HK-2 (cell line): Measurements from ENCODE around the gene ZSCAN21.
"Not testable (repeated sequence)": the region's sequence is repeated elsewhere in the genome, so short reads cannot be mapped to it uniquely, and the experiment has no call there.

Experiments
- DNase-seq: peaks from one replicate; pipeline ENCODE4 v3.0.0-alpha.2; 2018; ENCODE audit not compliant: unreplicated experiment

The ZSCAN21 gene

DNA sequence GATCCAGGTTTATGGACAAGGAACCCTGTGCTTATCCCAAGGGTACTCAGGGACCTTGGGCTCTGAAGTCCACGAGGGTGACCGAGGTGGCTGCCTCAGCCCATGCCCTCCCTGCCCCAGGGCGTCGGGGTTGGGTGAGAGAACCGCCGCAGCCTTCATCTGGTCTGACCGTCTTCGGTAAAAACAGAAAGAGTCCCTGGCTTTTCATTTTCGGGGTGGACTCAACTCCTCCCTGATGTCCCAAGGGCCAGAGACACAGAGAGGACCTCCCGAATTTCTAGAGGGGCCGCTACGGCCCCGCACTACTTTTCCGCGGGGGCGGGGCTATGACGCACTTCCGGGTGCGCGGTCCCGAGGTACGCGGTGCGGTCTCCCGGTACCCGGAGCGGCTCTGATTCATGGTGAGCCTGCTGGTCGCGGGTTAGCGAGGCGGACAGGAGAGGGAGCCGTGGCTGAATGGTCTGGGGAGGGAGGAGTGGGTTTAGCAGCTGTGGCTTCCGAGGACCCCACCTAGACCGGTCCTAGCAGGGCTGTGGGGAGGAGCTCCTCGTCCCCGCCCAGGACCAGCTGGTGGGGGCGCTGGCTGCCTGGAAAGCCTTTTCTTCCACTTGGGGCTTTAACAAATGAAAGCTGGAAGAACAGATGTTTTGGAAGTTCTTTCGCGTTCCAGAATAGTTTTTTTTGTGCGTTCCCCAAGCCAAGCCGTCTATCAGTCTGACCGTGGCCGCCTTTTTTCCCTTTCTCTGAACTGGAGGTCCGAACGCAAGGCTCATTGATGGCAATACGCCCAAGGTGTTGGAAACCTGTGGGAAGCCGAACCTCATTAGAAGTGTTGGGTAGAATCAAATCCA, at the start of gene ZSCAN21:
ZSCAN21 (plus strand) TSS at position 334 of the 851 bp plus-strand sequence. CDS start 7,233 bp downstream, outside the sequence.
- peak; percentile 86 for DNase-seq

- DNase-seq: no peak
These were observed 49.3 kb upstream of the ZSCAN21 start for GRCh38 chr7:100000239-100000638.

- no peak for DNase-seq
These were observed 45.6 kb upstream of the ZSCAN21 start for GRCh38 chr7:100003711-100004661.

- no peak for DNase-seq
These were observed 41.7 kb upstream of the ZSCAN21 start for GRCh38 chr7:100007887-100008286.

DNA sequence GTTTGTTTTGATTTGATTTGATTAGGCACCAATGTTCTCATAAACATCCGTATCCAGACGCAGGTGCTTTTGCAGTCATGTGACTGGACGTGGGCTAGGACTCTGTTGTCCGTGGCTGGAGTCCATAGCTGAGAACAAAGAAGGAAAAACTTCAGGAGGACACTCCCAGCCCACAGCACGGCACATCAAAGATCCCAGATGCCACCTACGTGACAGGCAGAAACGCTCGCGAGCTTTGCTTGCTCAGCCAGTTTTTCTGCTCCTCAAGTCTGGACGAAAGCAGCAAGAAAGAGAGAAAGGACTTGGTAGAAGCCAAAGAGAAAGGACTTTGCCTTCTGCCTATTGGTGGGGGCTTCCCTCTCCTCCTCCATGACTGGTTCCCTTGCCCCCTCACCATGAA, 41.0 kb upstream of the ZSCAN21 start:
- DNase-seq: no peak

DNA sequence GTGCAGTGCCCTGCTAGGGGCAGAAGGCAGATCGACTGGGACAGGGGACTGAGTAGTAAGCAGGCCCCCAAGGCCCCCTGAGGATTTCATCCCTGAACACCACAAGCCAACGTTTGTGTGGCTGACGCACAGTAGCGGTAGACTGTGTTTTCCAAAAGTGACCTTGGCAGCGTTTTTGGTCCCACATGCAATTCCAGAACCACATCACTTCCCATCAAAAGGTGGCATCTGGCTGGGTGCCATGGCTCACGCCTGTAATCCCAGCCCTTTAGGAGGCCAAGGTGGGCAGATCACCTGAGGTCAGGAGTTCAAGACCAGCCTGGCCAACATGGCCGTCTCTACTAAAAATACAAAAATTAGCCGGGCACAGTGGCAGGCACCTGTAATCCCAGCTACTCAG, 39.6 kb upstream of the ZSCAN21 start:
- DNase-seq: not testable (repeated sequence)

GRCh38 chr7:100010901-100011300, 38.7 kb upstream of the ZSCAN21 start:
- DNase-seq: no peak

- no peak for DNase-seq
These were observed 38.1 kb upstream of the ZSCAN21 start for GRCh38 chr7:100011516-100011915.

DNA sequence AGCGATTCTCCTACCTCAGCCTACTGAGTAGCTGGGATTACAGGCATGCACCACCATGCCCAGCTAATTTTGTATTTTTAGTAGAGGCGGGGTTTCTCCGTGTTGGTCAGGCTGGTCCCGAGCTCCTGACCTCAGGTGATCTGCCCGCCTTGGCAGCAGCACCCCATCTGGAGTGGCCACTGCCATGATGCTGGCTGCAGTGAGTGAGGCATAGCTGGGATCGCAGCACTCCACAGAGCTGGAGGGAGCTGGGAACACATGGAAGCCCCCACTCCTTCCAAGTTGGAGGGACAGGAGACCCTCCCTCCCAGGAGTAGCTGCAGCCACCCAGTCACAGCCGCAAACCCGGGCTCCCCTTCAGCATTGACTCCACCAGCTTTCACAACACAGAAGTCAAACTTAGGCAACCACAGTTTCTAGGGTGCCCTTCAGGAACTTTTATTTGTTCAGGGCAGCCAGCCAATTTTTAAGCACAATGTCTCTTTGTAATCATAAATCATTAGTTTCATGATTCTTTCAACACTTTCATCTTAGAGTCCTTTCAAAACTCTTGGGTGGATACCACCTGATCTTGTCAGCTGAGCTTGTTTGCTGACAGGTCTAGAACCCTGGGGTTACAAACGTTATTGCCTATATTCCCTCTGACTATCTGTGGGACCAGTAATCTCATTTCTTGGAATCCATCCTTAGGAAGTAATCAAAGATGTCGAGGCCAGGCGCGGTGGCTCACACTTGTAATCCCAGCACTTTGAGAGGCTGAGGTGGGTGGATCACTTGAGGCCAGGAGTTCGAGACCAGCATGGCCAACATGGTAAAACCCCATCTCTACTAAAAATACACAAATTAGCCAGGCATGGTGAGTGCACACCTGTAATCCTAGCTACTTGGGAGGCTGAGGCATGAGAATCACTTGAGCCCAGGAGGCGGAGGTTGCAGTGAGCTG, 36.9 kb upstream of the ZSCAN21 start:
- not testable (repeated sequence) for DNase-seq

DNA sequence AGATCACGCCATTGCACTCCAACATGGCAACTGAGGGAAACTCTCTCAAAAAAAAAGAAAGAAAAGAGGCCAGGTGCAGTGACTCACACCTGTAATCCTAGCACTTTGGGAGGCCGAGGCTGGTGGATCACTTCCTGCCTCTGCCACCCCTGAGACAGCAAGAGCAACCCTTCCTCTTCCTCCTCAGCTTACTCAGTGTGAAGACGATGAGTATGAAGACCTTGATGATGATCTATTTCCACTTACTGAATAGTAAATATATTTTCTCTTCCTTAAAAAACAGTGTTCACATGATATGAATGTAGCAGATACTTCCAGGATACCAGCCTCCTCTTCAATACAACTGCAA, 36.3 kb upstream of the ZSCAN21 start:
- DNase-seq: peak; percentile 28

DNA sequence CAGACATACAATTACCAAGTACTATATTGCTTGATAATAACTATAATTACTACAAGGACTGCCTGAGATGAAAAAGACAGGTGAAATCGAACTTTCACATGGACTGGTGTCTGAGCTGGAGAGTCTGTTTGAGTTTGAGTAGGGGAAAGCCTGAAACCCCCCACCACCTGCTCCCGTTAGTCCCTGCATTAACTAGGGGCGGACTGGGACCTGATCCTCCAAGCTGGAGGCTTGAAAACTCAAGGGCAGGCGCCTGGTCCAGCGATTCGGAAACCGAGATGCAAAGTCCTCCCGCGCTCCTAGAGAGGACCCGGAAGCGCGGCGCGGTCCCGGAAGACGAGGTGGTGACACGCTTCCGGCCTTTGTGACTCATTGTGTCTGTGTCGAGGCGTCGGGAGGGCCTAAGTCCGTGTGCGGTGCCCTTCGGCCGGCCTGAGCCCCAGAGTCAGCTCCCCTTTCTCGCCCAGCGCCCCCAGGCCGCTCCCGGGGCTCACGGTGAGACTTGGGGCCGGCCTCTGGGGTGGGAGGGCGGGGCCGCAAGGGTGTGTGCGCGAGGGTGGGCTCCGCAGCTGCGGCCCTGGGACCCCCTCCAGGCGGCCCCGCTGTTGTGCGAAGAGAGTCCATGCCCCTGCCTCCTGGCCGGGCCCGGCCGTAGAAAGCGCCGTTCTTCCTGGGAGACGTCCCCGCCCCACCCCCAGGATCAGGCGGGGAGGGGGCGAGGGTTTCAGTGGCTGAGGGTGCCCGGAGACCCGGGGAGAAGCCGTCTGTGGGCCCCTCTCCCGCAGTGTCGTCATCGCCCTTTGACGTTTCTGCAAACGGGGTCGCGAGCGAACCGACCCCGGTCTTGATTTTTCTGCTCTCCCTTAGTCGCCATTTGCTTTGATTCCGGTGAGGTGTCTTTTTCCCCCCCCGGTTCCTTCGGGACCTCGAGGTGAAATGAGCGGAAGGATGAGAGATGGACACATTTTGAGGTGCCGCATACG, 34.1 kb upstream of the ZSCAN21 start, which contains the start of gene ZKSCAN1:
ZKSCAN1 (plus strand) TSS at position 365 of the 983 bp plus-strand sequence. CDS start 7,911 bp downstream, outside the sequence.
- peak; percentile 88 for DNase-seq

GRCh38 chr7:100016215-100016901, 33.2 kb upstream of the ZSCAN21 start:
- DNase-seq: peak; percentile 6

DNA sequence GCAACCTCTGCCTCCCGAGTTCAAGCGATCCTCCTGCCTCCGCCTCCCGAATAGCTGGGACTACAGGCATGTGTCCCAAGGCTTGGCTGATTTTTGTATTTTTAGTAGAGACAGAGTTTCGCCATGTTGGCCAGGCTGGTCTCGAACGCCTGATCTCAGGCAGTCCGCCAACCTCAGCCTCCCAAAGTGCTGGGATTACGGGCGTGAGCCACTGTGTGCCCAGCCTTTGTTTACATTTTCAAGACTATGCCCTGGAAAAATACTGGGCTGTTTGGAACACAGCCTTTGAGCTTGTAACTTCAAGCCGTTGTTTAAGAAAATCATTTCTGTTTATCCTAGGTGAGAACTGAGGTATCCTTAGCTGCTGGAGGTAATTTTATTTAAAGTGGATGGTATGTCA, 32.3 kb upstream of the ZSCAN21 start:
- no peak for DNase-seq

- no peak for DNase-seq
These were observed 31.7 kb upstream of the ZSCAN21 start for GRCh38 chr7:100017875-100018274.

DNA sequence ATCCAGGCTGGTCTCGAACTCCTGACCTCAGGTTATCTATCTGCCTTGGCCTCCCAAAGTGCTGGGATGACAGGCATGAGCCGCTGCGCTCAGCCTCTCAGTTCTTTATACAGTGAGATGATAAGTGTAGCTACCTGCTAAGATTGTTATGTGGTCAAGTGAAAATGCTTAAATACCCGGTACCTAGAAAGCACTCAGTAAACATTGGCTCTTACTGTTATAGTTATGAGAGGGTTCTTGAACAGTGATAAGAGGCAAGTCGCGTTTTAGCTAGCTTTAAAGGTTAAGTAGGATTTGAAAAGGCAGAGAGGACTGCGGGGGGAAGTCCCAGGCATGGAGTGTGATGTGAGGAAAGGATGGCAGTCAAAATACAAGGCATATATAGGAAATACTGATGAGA, 29.7 kb upstream of the ZSCAN21 start:
- DNase-seq: no peak

DNA sequence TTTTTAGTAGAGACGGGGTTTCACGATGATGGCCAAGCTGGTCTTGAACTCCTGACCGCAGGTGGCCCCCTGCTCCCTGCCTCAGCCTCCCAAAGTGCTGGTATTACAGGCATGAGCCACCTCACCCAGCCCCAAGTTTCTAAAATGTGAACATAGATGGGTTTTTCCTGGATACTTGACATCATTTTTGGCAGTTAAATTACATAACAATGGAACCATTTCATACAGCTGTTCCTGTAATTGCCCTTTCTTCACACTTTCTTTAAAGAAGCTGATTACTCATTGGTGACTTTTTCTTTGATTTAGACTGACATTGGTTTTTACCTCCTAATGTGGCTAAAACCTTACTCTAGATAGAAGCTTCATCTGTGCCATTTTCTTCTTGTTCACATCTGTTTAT, 28.3 kb upstream of the ZSCAN21 start:
- DNase-seq: no peak

- no peak for DNase-seq
These were observed 27.0 kb upstream of the ZSCAN21 start for GRCh38 chr7:100022621-100023020.

- DNase-seq: no peak
These were observed 26.0 kb upstream of the ZSCAN21 start for GRCh38 chr7:100023526-100023925.

DNA sequence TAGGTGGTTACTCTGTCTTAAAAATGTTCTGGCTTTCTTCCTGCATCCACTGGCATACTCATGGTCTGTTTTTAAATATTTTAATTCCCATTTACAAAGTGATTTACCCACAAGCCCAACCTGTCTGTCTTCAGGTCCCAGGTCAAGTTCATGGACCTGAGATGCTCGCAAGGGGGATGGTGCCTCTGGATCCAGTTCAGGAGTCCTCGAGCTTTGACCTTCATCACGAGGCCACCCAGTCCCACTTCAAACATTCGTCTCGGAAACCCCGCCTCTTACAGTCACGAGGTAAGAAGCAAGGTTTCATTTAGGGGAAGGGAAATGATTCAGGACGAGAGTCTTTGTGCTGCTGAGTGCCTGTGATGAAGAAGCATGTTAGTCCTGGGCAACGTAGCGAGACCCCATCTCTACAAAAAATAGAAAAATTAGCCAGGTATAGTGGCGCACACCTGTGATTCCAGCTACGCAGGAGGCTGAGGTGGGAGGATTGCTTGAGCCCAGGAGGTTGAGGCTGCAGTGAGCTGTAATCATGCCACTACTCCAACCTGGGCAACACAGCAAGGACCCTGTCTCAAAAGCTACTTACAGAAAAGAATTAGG, 25.5 kb upstream of the ZSCAN21 start:
- no peak for DNase-seq
